Erythroblast (primary cell): ENCODE measurements around the gene CCK.

Experiments
- GATA1 ChIP-seq: IDR thresholded peaks from 2 replicates; pipeline ENCODE4 v1.6.1; 2011; ENCODE audit warnings: low read depth, mild to moderate bottlenecking, control low read depth, low read length, moderate library complexity
- POLR2A ChIP-seq: IDR thresholded peaks from 2 replicates; pipeline ENCODE4 v1.6.1; 2011; ENCODE audit warnings: mild to moderate bottlenecking, low read length

DNA sequence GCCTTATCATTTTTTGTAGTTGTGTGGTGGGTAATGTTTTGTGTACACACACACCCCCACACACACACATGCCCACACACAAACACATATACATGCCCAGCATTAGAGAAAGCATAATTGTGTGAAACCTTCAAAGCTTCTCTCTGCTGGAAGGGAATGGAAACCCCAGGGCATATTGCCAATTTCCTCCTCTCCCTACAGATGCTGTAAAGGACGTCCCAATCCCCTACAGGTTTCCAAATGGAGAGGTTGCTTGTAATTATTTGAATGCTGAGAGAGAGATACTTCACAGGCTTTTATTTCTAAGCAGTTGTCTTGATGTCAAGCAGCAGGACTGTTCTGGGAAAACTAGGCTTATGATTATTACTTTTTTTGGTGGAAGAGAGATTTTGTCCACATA lies 23.0 kb upstream of the CCK start:
- TF ChIP-seq POLR2A (no peak), GATA1 (no peak)
